Neutrophil (primary cell): ENCODE data around the gene ITGA7.

Experiments used
- H3K27ac ChIP-seq: fragments of 200-600 bp; sonication (generic); 2 replicates; pipeline ENCODE4 v1.5.1; 2016; ENCODE audit warnings: mild to moderate bottlenecking, moderate library complexity
- H3K27me3 ChIP-seq: fragments of 200-600 bp; sonication (generic); 2 replicates; pipeline ENCODE4 v1.6.0; 2016; ENCODE audit warnings: mild to moderate bottlenecking
- H3K36me3 ChIP-seq: fragments of 200-600 bp; sonication (generic); 2 replicates; pipeline ENCODE4 v1.5.1; 2017
- H3K4me1 ChIP-seq, 2 experiments: fragments of 200-600 bp in 1 of 2; sonication (generic) in 1 of 2; 1 replicate in 1 of 2; 2 replicates in 1 of 2; pipeline versions ENCODE4 v1.5.1 to v1.6.1; 2013 to 2016; ENCODE audit warnings: low read depth in 1 of 2, low read length in 1 of 2, mild to moderate bottlenecking in 1 of 2, moderate library complexity in 1 of 2; ENCODE audit not compliant: control insufficient read depth in 1 of 2, insufficient read depth in 1 of 2
- H3K4me3 ChIP-seq, 2 experiments: fragments of 200-600 bp in 1 of 2; sonication (generic) in 1 of 2; 1 replicate in 1 of 2; 2 replicates in 1 of 2; pipeline ENCODE4 v1.5.1; 2013 to 2016; ENCODE audit warnings: low read depth in 1 of 2, low read length in 1 of 2, mild to moderate bottlenecking in 1 of 2, moderate library complexity in 1 of 2
- H3K9me3 ChIP-seq: fragments of 200-600 bp; sonication (generic); 2 replicates; pipeline ENCODE4 v1.5.1; 2016
- CTCF ChIP-seq: fragments of 200-600 bp; sonication (generic); IDR thresholded peaks from 2 replicates; pipeline ENCODE4 v1.5.1; 2016; ENCODE audit warnings: antibody characterized with exemption

The ITGA7 gene

GRCh38 chr12:55641595-55641994 is 66.1 kb downstream of the ITGA7 start:
- no peaks in the 10 kb centered on the region for H3K36me3 ChIP-seq
- H3K27ac ChIP-seq: peak overlapping the region; percentile 99
- no peak for TF ChIP-seq CTCF
- no peaks in the 10 kb centered on the region for H3K9me3 ChIP-seq
- no peaks in the 10 kb centered on the region for H3K27me3 ChIP-seq
- peak overlapping the region; percentile 64 to 67 for H3K4me3 ChIP-seq
- H3K4me1 ChIP-seq: peaks cover 99% of the 10 kb centered on the region in 2 experiments

GRCh38 chr12:55637467-55637866 is 70.2 kb downstream of the ITGA7 start:
- H3K36me3 ChIP-seq: no peaks in the 10 kb centered on the region
- TF ChIP-seq CTCF: no peak
- peaks cover 87% of the 10 kb centered on the region in 2 experiments for H3K4me1 ChIP-seq
- peak overlapping the region; percentile 74 for H3K27ac ChIP-seq
- no peaks in the 10 kb centered on the region for H3K9me3 ChIP-seq
- H3K27me3 ChIP-seq: no peaks in the 10 kb centered on the region
- H3K4me3 ChIP-seq: no peak overlapping the region

- Histone ChIP-seq H3K27ac (peak within 1 kb of the TSS; percentile 74), H3K9me3 (no peaks in the 10 kb centered on the region), H3K4me1 (peaks cover 81 to 87% of the 10 kb centered on the region in 2 experiments), H3K4me3 (no peak within 1 kb of the TSS), H3K36me3 (no peaks in the 10 kb centered on the region), H3K27me3 (no peaks in the 10 kb centered on the region)
- TF ChIP-seq CTCF: no peak
Measured at GRCh38 chr12:55636853-55637252, 70.9 kb downstream of the ITGA7 start, which contains the start of gene OR10P1. TSS of gene OR10P1 (plus strand) at chr12:55636892. CDS start at chr12:55636892, 0 bp downstream.

- no peaks in the 10 kb centered on the region for H3K9me3 ChIP-seq
- TF ChIP-seq CTCF: no peak
- H3K27me3 ChIP-seq: no peaks in the 10 kb centered on the region
- H3K4me1 ChIP-seq: peaks cover 74 to 85% of the 10 kb centered on the region in 2 experiments
- H3K36me3 ChIP-seq: no peaks in the 10 kb centered on the region
- H3K27ac ChIP-seq: peak overlapping the region; percentile 74
- H3K4me3 ChIP-seq: no peak overlapping the region
Measured at GRCh38 chr12:55636116-55636655, 71.5 kb downstream of the ITGA7 start.
